GM19397 (cell line): ENCODE data around the gene AGAP1.

Source experiments
- ATAC-seq: cut with Tn5 transposase; IDR thresholded peaks from one replicate; pipeline ENCODE4 v1.9.1; 2021; ENCODE audit warnings: mild to moderate bottlenecking, moderate library complexity; ENCODE audit not compliant: unreplicated experiment

AGAP1 gene

GRCh38 chr2:235950473-235950809 is 456.6 kb downstream of the AGAP1 start:
- no peak for ATAC-seq

- no peak for ATAC-seq
Measured at GRCh38 chr2:235951493-235951892, 457.6 kb downstream of the AGAP1 start.

GRCh38 chr2:235951982-235952381 is 458.1 kb downstream of the AGAP1 start:
- ATAC-seq: no peak

- no peak for ATAC-seq
Measured at GRCh38 chr2:235952714-235953113, 458.9 kb downstream of the AGAP1 start.

GRCh38 chr2:235954281-235954680 is 460.4 kb downstream of the AGAP1 start:
- no peak for ATAC-seq

- no peak for ATAC-seq
Measured at GRCh38 chr2:235954888-235955480, 461.1 kb downstream of the AGAP1 start.

GRCh38 chr2:235955664-235956063 is 461.8 kb downstream of the AGAP1 start:
- no peak for ATAC-seq

GRCh38 chr2:235956281-235956970 is 462.6 kb downstream of the AGAP1 start:
- no peak for ATAC-seq

GRCh38 chr2:235957251-235957650 is 463.4 kb downstream of the AGAP1 start:
- ATAC-seq: no peak

- ATAC-seq: no peak
Measured at GRCh38 chr2:235958221-235958930, 464.5 kb downstream of the AGAP1 start.

- no peak for ATAC-seq
Measured at GRCh38 chr2:235958931-235959410, 465.1 kb downstream of the AGAP1 start.

- ATAC-seq: no peak
Measured at GRCh38 chr2:235960011-235960715, 466.3 kb downstream of the AGAP1 start.

- ATAC-seq: no peak
Measured at GRCh38 chr2:235960716-235961640, 467.1 kb downstream of the AGAP1 start.

GRCh38 chr2:235961711-235962110 is 467.9 kb downstream of the AGAP1 start:
- ATAC-seq: no peak

GRCh38 chr2:235963853-235964577 is 470.2 kb downstream of the AGAP1 start:
- no peak for ATAC-seq

- ATAC-seq: no peak
Measured at GRCh38 chr2:235964787-235965390, 471.0 kb downstream of the AGAP1 start.

GRCh38 chr2:235966396-235966795 is 472.6 kb downstream of the AGAP1 start:
- ATAC-seq: no peak

- ATAC-seq: no peak
Measured at GRCh38 chr2:235966932-235967757, 473.3 kb downstream of the AGAP1 start.
